Brain microvascular endothelial cell (primary cell): ENCODE measurements around the gene POLR1F.
A peak's percentile ranks its signal among the peaks of the same experiment; 100 is the strongest.

Source experiments
- DNase-seq: peaks from one replicate; pipeline ENCODE4 v3.0.0-alpha.2; 2020
- H3K27ac ChIP-seq: fragments of 250-450 bp; sonication (Bioruptor Pico); 2 replicates; pipeline ENCODE4 v1.5.1; 2020; ENCODE audit warnings: mild to moderate bottlenecking, moderate library complexity
- H3K27me3 ChIP-seq: fragments of 250-450 bp; sonication (Bioruptor Pico); replicated peaks from 2 replicates; pipeline ENCODE4 v1.5.1; 2020; ENCODE audit warnings: mild to moderate bottlenecking
- H3K36me3 ChIP-seq: fragments of 250-450 bp; sonication (Bioruptor Pico); replicated peaks from 2 replicates; pipeline ENCODE4 v1.5.1; 2020; ENCODE audit warnings: mild to moderate bottlenecking
- H3K4me3 ChIP-seq: 2 replicates; pipeline ENCODE4 v1.5.1; 2011; ENCODE audit warnings: low read depth, mild to moderate bottlenecking, control low read depth, low read length, moderate library complexity
- in situ Hi-C: cut with HindIII; loops from 2 replicates; pipeline ENCODE4 v1.10.0; 2017; ENCODE audit warnings: low sequenced_read_pairs, low pct_ligation_motif_present
- TF ChIP-seq, protein P1 (sequence below): IDR thresholded peaks from 2 replicates; pipeline ENCODE4 v1.5.1; 2011; ENCODE audit warnings: low read depth, mild to moderate bottlenecking, moderate library complexity, low read length, control low read depth, inconsistent platforms; ENCODE audit errors: missing control alignments

The POLR1F gene

DNA sequence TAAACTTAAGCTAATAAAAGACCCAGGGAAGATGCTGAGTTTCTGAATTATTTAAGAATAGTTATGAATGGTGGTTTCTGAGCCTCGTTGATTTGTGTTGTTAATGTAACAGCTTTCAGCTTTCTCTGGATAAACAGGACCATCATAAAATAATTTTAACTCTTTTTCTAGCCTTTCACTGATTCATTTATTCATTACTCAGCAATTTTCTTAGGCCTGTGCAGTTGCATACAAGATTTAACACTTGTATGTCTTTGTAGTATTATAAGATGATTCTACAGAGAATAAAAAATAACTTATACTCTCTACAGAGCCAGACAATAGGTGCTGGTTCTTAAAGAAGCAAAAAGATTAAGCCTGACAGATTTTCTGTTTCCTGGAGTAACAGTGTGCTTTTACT is 35.2 kb upstream of the POLR1F start:
- Histone ChIP-seq H3K36me3 (no peaks in the 10 kb centered on the region), H3K4me3 (no peak overlapping the region), H3K27ac (no peak overlapping the region), H3K27me3 (no peaks in the 10 kb centered on the region)
- TF ChIP-seq, protein P1, sequence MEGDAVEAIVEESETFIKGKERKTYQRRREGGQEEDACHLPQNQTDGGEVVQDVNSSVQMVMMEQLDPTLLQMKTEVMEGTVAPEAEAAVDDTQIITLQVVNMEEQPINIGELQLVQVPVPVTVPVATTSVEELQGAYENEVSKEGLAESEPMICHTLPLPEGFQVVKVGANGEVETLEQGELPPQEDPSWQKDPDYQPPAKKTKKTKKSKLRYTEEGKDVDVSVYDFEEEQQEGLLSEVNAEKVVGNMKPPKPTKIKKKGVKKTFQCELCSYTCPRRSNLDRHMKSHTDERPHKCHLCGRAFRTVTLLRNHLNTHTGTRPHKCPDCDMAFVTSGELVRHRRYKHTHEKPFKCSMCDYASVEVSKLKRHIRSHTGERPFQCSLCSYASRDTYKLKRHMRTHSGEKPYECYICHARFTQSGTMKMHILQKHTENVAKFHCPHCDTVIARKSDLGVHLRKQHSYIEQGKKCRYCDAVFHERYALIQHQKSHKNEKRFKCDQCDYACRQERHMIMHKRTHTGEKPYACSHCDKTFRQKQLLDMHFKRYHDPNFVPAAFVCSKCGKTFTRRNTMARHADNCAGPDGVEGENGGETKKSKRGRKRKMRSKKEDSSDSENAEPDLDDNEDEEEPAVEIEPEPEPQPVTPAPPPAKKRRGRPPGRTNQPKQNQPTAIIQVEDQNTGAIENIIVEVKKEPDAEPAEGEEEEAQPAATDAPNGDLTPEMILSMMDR: no peak
- in situ Hi-C loops: no loop called here
- no peak for DNase-seq

DNA sequence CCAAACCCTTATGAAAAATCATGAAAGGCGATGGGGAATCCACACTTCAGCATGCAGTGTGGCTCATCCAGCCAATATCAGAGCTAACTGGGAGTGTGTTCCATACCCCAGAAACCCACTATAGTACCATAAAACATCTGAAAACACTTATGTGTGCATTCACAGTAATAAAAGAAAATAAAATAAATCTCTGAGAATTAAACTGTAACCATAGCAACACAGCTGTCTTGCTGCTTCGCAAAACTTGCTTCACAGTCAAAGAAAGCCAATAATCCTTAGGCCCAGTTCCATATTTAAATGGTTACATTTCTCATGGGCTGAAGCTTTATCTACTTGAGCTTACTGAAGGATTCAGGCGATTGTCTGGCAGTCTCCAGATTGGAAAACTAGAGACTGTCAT is 19.9 kb upstream of the POLR1F start:
- no peaks in the 10 kb centered on the region for H3K36me3 ChIP-seq

DNA sequence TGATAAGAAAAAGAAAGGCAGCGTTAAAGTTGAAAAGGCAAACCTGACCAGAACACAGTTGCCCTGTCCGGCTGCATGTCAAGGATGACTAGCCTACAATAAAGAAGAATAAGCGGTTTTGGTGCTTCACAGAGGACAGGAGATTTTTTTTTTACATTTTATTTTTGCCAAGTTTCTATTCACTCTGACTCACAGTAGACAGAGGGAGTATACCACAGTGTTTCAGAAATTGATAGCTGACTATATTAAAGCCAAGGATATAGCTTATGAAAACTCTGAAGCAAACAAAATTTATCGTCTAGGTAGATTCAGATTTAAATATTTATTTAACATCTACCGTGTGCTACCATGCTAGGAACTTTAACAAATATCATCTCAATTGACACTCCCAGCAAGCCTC is 16.9 kb upstream of the POLR1F start:
- no peaks in the 10 kb centered on the region for H3K36me3 ChIP-seq
- in situ Hi-C loops: no loop called here
- H3K27me3 ChIP-seq: no peaks in the 10 kb centered on the region
- H3K4me3 ChIP-seq: no peak overlapping the region
- H3K27ac ChIP-seq: no peak overlapping the region
- TF ChIP-seq, protein P1: no peak
- DNase-seq: no peak

More for the DNA sequence above, 19.9 kb upstream of the POLR1F start:
- TF ChIP-seq, protein P1: no peak
- no peaks in the 10 kb centered on the region for H3K27me3 ChIP-seq
- no peak overlapping the region for H3K27ac ChIP-seq
- H3K4me3 ChIP-seq: no peak overlapping the region
- DNase-seq: no peak
- in situ Hi-C loops: no loop called here

DNA sequence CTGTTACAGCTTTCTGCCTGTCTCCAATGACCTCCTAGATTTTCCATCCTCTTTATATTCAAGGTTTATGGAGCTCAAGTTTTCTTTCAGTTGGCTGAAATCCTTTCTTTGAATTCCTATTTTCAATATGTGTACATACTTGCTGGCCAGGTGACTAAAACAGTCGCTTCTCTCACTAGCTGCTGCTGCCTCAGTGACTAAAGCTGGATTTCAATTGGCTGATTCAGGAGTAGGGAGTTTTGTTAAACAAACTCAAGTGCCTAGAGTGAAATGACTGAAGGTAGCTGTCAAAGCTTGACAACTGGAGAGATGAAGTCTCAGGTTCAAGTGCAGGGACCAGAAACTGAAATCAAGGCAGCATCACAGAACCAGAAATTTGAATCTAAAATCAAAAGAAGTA is 6.7 kb upstream of the POLR1F start:
- H3K36me3 ChIP-seq: no peaks in the 10 kb centered on the region
- TF ChIP-seq, protein P1: no peak
- no peak for DNase-seq
- H3K4me3 ChIP-seq: no peak overlapping the region
- H3K27me3 ChIP-seq: no peaks in the 10 kb centered on the region
- no peak overlapping the region for H3K27ac ChIP-seq
- in situ Hi-C loops: no loop called here

DNA sequence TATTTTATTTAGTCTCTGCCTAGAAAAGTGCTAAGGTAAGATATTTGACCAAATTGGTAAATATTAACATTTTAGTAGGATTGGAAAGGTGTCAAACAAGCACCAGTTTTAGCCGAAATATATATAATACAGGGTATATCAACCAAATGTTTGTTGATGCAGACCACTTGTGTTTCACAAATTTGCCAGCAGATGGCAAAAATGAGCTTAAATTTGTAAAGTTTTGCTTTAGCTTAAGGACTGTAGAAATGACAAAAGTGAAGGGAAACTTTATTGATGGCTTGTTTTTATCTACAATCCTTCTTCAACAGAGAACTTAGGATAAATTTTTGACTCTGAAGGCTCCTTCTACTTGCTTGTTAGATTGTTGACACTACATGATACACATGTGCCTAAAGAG is 4.8 kb upstream of the POLR1F start:
- Histone ChIP-seq H3K27me3 (no peaks in the 10 kb centered on the region), H3K27ac (no peak overlapping the region), H3K4me3 (no peak overlapping the region), H3K36me3 (no peaks in the 10 kb centered on the region)
- DNase-seq: peak; percentile 65
- TF ChIP-seq, protein P1: peak; percentile 46
- in situ Hi-C loops: no loop called here

DNA sequence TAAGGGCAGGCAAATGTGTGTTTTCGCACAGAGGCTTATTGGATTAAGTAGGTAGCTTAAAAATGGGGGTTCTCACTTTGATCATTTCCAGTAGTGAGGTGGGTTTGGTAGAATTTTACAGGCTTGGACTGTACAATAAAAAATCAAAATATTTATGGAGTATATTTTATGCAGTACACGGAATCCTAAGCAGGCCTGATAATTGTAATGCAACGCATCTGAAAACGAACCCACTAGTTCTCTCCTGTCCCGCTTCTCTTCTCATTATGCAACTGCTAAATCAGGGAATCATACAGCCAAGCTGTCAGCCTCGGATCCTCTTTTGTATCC is 377 bp upstream of the POLR1F start:
- TF ChIP-seq, protein P1: no peak
- no peaks in the 10 kb centered on the region for H3K27me3 ChIP-seq
- in situ Hi-C loops: no loop called here
- no peak overlapping the region for H3K27ac ChIP-seq
- H3K36me3 ChIP-seq: no peaks in the 10 kb centered on the region
- H3K4me3 ChIP-seq: no peak overlapping the region
- no peak for DNase-seq
